Ovary (tissue), 3 donors: Measurements from ENCODE around the gene GPM6B.

ENCODE experiments used
- EP300 ChIP-seq: sonication (generic); formaldehyde crosslinking; IDR thresholded peaks from one replicate; pipeline ENCODE4 v1.6.1; 2017; ENCODE audit warnings: antibody characterized with exemption
- TF ChIP-seq, protein P1 (sequence below), 3 donors: fragments of 450-650 bp in 2 of 3; fragments of 200-600 bp in 1 of 3; IDR thresholded peaks; one replicate each; pipeline versions ENCODE4 v1.5.1 to v1.8.0; 2016 to 2022; ENCODE audit warnings: antibody characterized with exemption in 3 of 3, mild to moderate bottlenecking in 1 of 3
- donor health status: DM: no; HTN: no; CAD: no.

DNA sequence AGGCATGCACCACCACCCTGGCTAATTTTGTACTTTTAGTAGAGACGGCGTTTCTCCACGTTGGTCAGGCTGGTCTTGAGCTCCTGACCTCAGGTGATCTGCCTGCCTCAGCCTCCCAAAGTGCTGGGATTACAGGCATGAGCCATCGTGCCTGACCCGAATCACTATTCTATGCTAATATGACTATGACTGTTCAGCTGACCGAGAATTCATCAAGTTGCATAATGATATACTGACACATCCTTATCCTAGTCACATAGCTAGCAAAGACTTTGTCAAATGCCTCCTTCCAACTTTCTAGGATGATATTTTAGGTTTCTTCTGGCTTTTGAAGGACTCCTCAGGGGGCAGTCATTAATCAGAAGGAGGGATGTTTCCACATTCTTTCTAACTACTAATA lies 4.8 kb upstream of the GPM6B start:
- TF ChIP-seq, protein P1, sequence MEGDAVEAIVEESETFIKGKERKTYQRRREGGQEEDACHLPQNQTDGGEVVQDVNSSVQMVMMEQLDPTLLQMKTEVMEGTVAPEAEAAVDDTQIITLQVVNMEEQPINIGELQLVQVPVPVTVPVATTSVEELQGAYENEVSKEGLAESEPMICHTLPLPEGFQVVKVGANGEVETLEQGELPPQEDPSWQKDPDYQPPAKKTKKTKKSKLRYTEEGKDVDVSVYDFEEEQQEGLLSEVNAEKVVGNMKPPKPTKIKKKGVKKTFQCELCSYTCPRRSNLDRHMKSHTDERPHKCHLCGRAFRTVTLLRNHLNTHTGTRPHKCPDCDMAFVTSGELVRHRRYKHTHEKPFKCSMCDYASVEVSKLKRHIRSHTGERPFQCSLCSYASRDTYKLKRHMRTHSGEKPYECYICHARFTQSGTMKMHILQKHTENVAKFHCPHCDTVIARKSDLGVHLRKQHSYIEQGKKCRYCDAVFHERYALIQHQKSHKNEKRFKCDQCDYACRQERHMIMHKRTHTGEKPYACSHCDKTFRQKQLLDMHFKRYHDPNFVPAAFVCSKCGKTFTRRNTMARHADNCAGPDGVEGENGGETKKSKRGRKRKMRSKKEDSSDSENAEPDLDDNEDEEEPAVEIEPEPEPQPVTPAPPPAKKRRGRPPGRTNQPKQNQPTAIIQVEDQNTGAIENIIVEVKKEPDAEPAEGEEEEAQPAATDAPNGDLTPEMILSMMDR (IDR thresholded peaks at IDR 0.05) = no peak
- no peak for TF ChIP-seq EP300
